Endothelial cell of umbilical vein (primary cell): ENCODE data around the gene SAC3D1. TPM values are rescaled to one million over a fixed set of nuclear protein-coding genes. Genes with fewer than 3 reads are reported as not detected.

Source experiments
- BruUV-seq: library from RNA; stranded (reverse); fragments of 400-500 nt; replicated peaks from 2 replicates; lab custom pipeline; 2021; lab: Mats Ljungman, UMichigan
- CTCF ChIA-PET: fragments of 300-600, 350-600 bp; sonication (Branson Sonifier 250); formaldehyde crosslinking; loops from one replicate; lab custom pipeline; 2021; ENCODE audit warnings: antibody characterized with exemption, inconsistent platforms; lab: Charles Lee
- POLR2A ChIA-PET: fragments of 300-600, 350-600 bp; sonication (Branson Sonifier 250); formaldehyde crosslinking; loops from one replicate; lab custom pipeline; 2021; ENCODE audit warnings: antibody characterized with exemption, inconsistent platforms; lab: Charles Lee
- DNase-seq: peaks from one replicate; pipeline ENCODE4 v3.0.0-alpha.2; 2011; ENCODE audit warnings: low read depth, low spot score
- FAIRE-seq: peaks from 2 replicates; lab custom pipeline; 2011; peaks lifted over from hg19 to GRCh38; lab: Jason Lieb, UNC
- H2AFZ ChIP-seq: 2 replicates; pipeline ENCODE4 v1.6.0; 2012; ENCODE audit warnings: low read depth, low read length, control low read depth, inconsistent platforms
- H3K27ac ChIP-seq: 2 replicates; pipeline ENCODE4 v1.5.1; 2011; ENCODE audit warnings: low read depth, mild to moderate bottlenecking, control low read depth, low read length, moderate library complexity; ENCODE audit not compliant: insufficient read depth
- H3K27me3 ChIP-seq, 2 experiments: 2 replicates each; pipeline versions ENCODE4 v1.6.0 to v1.6.1; 2011; ENCODE audit warnings: low read length in 2 of 2, mixed read lengths in 1 of 2; ENCODE audit not compliant: control insufficient read depth in 2 of 2, insufficient read depth in 2 of 2
- H3K36me3 ChIP-seq, 2 experiments: 2 replicates in 1 of 2; 3 replicates in 1 of 2; pipeline ENCODE4 v1.5.1; 2011; ENCODE audit warnings: low read length in 2 of 2, mild to moderate bottlenecking in 1 of 2, moderate library complexity in 1 of 2; ENCODE audit not compliant: control insufficient read depth in 2 of 2, insufficient read depth in 2 of 2; ENCODE audit errors: extremely low read depth in 1 of 2
- H3K4me1 ChIP-seq: 3 replicates; pipeline ENCODE4 v1.5.1; 2011; ENCODE audit warnings: mild to moderate bottlenecking, low read length; ENCODE audit not compliant: control insufficient read depth, insufficient read depth; ENCODE audit errors: extremely low read depth
- H3K4me2 ChIP-seq: 2 replicates; pipeline ENCODE4 v1.6.1; 2011; ENCODE audit warnings: low read length, control low read depth, mixed read lengths; ENCODE audit not compliant: insufficient read depth
- H3K4me3 ChIP-seq, 3 experiments: fragments of 200-600 bp in 1 of 3; sonication (generic), shearing (Covaris generic) in 1 of 3; replicated peaks in 1 of 3; 2 replicates each; pipeline ENCODE4 v1.5.1; 2011 to 2016; ENCODE audit warnings: control low read depth in 3 of 3, low read length in 3 of 3, mild to moderate bottlenecking in 2 of 3, inconsistent platforms in 1 of 3, low read depth in 1 of 3, moderate library complexity in 1 of 3; ENCODE audit not compliant: insufficient read depth in 1 of 3
- H3K79me2 ChIP-seq: 2 replicates; pipeline ENCODE4 v1.6.0; 2012; ENCODE audit warnings: low read length, inconsistent platforms; ENCODE audit not compliant: control insufficient read depth, insufficient read depth
- H3K9ac ChIP-seq: replicated peaks from 2 replicates; pipeline ENCODE3; 2011; ENCODE audit warnings: low read length, control low read depth; ENCODE audit not compliant: insufficient read depth; ENCODE audit errors: extremely low read depth
- H3K9me1 ChIP-seq: replicated peaks from 3 replicates; pipeline ENCODE4 v1.6.0; 2011; ENCODE audit warnings: mild to moderate bottlenecking, low read length; ENCODE audit not compliant: control insufficient read depth, insufficient read depth; ENCODE audit errors: extremely low read depth
- H3K9me3 ChIP-seq: replicated peaks from 2 replicates; pipeline ENCODE4 v1.5.1; 2012; ENCODE audit warnings: low read length, inconsistent platforms; ENCODE audit not compliant: control insufficient read depth, insufficient read depth
- H4K20me1 ChIP-seq: replicated peaks from 2 replicates; pipeline ENCODE3; 2011; ENCODE audit warnings: mild to moderate bottlenecking, low read length; ENCODE audit not compliant: control insufficient read depth, insufficient read depth; ENCODE audit errors: extremely low read depth
- EZH2 ChIP-seq: IDR thresholded peaks from 2 replicates; pipeline ENCODE4 v1.6.1; 2012; ENCODE audit warnings: borderline replicate concordance, low read depth, mild to moderate bottlenecking, moderate library complexity, low read length, inconsistent platforms; ENCODE audit not compliant: severe bottlenecking
- GATA2 ChIP-seq: IDR thresholded peaks from 2 replicates; pipeline ENCODE4 v1.7.0; 2011; ENCODE audit warnings: low read depth, mild to moderate bottlenecking, moderate library complexity, mixed read lengths, low read length; ENCODE audit not compliant: insufficient read length, insufficient read depth
- JUN ChIP-seq: IDR thresholded peaks from 2 replicates; pipeline ENCODE4 v1.6.1; 2011; ENCODE audit warnings: borderline replicate concordance, low read depth; ENCODE audit not compliant: insufficient read length, insufficient read depth
- POLR2AphosphoS5 ChIP-seq: IDR thresholded peaks from 2 replicates; pipeline ENCODE4 v1.6.1; 2012; ENCODE audit warnings: low read depth, mild to moderate bottlenecking, control low read depth, low read length, moderate library complexity; ENCODE audit not compliant: insufficient read depth
- dilution Hi-C: fragments of 300-500 bp; cut with MboI; formaldehyde crosslinking; loops from one replicate; pipeline ENCODE4 v1.15.0; 2019; ENCODE audit warnings: low sequenced_read_pairs; ENCODE audit not compliant: extremely low pct_ligation_motif_present
- intact Hi-C: fragments of 100-400 bp; cut with micrococcal nuclease; formaldehyde crosslinking; loops from one replicate; pipeline ENCODE4 v1.10.0; 2022
- polyA plus RNA-seq, 4 experiments: library from polyadenylated mRNA; depleted of rRNA in 3 of 4; stranded (reverse) in 3 of 4; unstranded in 1 of 4; fragments of >200 nt; gene quantifications; 2 replicates each; pipeline versions ENCODE4 v1.2.1 to v1.2.3, GENCODE V29; 2011 to 2012; ENCODE audit warnings: missing spikeins in 1 of 4
- total RNA-seq: library from RNA; stranded (reverse); gene quantifications from 2 replicates; pipeline ENCODE4 v1.2.3, GENCODE V29; 2021
- TF ChIP-seq, protein P1 (sequence below): IDR thresholded peaks from 2 replicates; pipeline ENCODE4 v1.6.1; 2011; ENCODE audit not compliant: insufficient read depth, insufficient read length

Gene SAC3D1
- total and polyA plus RNA-seq, 2 donors (not counting 3 experiments of a cell fraction or from before 2014, with no cell fraction given): 16.6 to 17.0 TPM

DNA sequence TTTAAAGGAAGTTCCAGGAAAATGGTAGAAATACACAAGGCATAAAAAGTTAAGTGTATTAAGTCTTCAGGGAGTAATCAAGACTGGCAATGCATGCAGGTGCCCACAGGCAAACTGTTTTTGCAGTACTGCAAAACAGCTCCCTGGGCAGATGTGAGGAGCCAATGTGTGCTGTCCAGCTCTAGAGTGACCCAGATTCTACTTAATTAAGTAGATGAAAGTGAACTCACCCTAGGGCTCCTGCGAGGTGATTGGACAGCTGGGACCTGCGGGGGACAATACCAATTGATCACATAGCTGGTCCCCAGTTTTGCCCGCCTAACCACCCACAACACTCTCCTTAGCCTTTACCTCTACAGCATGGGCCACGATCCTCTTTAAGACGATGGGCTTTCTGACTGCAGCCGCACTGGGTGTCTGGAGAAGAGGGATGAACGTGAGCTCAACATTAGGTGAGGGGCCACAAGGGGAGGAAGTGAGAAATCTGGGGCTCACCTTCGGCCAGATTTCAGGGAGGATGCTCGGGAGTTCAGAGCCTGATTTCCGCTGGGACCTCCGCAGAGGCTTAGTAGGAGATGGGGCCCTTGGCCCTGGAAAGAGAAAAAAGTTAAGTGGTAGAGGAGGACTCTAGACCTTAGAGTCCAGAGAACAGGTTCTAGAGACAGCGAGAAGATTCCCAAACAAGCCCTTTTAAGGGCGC lies 42.3 kb downstream of the SAC3D1 start:
- intact Hi-C loops (no loop called here), dilution Hi-C loops (no loop called here)
- ChIA-PET CTCF (interaction anchor here (1.3 kb wide), 1 partner anchor 14 kb away, joined by 4 read pairs; no protein-coding TSS in a partner anchor), POLR2A (no interaction called here)
- Histone ChIP-seq H3K4me3 (peak overlapping the region; percentile 58 to 92 (median 81)), H3K4me2 (peak overlapping the region; percentile 72), H3K27ac (peak overlapping the region; percentile 61), H3K9ac (peak overlapping the region; percentile 96), H3K36me3 (peaks cover 8 to 15% of the 10 kb centered on the region in 2 experiments), H3K9me3 (no peaks in the 10 kb centered on the region), H4K20me1 (no peaks in the 10 kb centered on the region), H3K4me1 (peaks cover 17% of the 10 kb centered on the region), H3K9me1 (no peaks in the 10 kb centered on the region), H3K27me3 (no peaks in the 10 kb centered on the region), H3K79me2 (peaks cover 37% of the 10 kb centered on the region), H2AFZ (peak overlapping the region; percentile 62)
- DNase-seq: no peak
- no peak for FAIRE-seq
- TF ChIP-seq EZH2: no peak
- BruUV-seq: TSS peak; percentile 59

DNA sequence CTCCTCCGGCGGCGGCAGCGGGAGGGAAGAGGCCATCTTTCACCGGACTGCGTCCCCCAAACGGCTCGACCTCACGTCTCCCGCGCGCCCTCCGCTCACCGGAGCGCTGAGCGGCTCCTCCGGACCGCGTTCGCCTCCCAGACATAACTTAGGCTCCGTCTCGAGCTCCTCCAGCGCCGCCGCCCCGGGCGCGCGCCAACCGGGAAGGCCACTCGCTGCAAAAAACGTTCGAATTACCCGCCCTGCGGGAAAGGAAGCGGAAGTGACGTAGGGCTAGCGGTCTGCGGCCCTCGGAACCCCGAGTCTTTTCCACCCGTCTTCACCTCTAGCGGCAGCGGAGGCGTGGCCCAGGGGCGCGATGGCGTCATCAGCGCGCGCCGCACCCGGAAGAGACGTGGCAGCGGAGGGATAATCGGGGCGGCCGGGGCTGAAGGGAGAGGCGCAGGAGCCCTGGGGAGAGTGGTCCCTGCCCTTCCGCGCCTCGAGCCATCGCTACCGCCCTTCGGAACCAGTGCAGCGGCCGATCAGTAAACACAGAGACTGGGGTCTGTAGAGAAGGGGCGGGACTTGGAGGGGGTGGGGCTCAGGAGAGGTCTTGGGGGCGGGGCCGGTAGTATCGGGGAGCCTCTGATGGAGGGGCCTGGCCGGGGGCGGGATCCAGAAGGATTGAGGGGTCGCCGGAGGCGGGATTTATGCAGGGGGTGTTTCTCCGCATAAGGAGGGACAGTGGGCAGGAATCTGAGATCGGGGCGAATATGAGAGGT lies 43.0 kb downstream of the SAC3D1 start, which contains the start of the genes CDCA5 and ZFPL1:
TSS of gene CDCA5 (minus strand) at position 207 of the 764 bp plus-strand sequence. CDS start at position 145, 62 bp downstream.
TSS of gene ZFPL1 (plus strand) at position 389 of the 764 bp plus-strand sequence. CDS start 477 bp downstream, outside the sequence.
- peak within 1 kb of the TSS; percentile 96 for H3K9ac ChIP-seq
- no TSS peak for BruUV-seq
- H3K9me3 ChIP-seq: no peaks in the 10 kb centered on the region
- H3K79me2 ChIP-seq: peaks cover 34% of the 10 kb centered on the region
- ChIA-PET CTCF (no interaction called here), POLR2A (no interaction called here)
- DNase-seq: peak; percentile 96
- peak within 1 kb of the TSS; percentile 58 to 92 (median 83) for H3K4me3 ChIP-seq
- peak; percentile 97 for FAIRE-seq
- intact Hi-C loops (loop anchor here (1.0 to 2.0 kb wide), 3 partner anchors 12 to 33 kb away; partner anchors contain the start of genes TM7SF2, VPS51 and ZNHIT2), dilution Hi-C loops (no loop called here)
- H3K27ac ChIP-seq: peak within 1 kb of the TSS; percentile 61
- H3K9me1 ChIP-seq: no peaks in the 10 kb centered on the region
- H3K36me3 ChIP-seq: peaks cover 8 to 22% of the 10 kb centered on the region in 2 experiments
- H3K4me2 ChIP-seq: peak within 1 kb of the TSS; percentile 84
- peaks cover 17% of the 10 kb centered on the region for H3K4me1 ChIP-seq
- TF ChIP-seq POLR2AphosphoS5: peak; percentile 89
- no peak for TF ChIP-seq EZH2
- peak; percentile 19 for TF ChIP-seq JUN
- no peak for TF ChIP-seq GATA2
- TF ChIP-seq, protein P1, sequence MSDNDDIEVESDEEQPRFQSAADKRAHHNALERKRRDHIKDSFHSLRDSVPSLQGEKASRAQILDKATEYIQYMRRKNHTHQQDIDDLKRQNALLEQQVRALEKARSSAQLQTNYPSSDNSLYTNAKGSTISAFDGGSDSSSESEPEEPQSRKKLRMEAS: peak; percentile 45
- H3K27me3 ChIP-seq: no peaks in the 10 kb centered on the region
- H2AFZ ChIP-seq: peak within 1 kb of the TSS; percentile 62
- H4K20me1 ChIP-seq: no peaks in the 10 kb centered on the region
